NCI-H69 (cell line): Measurements from ENCODE around the gene BEST3.

Experiments
- DNase-seq: peaks from one replicate; lab custom pipeline; 2025; lab: John Stamatoyannopoulos, UW

The BEST3 gene

DNA sequence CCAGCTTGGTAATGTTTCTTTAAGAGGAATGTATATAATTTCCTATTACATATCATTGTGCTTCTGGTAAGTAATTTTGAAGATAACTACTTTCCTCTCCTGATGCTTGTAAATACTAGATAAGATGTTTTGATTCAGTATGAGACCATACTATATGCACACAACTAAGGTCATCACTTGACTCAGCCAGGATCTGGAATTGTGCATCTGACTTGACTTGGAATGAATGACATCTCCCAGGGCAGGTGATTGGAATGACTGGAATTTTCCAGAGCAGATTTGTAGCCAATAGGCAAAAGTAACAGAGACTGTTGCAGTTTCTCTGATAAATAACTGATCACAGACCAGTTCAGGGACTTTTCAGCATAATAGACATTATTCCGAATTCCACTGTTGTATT, 11.1 kb downstream of the BEST3 start:
- no peak for DNase-seq

DNA sequence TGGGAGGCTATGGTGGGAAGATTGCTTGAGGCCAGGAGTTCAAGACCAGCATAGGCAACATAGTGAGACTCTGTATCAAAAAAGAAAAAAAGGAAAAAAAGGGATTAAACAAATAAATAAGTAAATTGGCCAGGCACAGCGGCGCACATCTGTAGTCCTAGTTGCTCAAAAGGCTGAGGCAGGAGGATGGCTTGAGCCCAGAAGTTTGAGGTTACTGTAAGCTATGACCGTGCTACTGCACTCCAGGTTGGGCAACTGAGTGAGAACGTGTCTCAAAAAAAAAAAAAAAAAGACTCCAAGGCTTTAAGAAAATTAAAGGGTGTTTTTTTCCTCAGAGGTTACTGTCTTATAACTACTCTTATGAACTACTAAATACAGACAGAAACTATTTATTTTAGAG, 11.7 kb downstream of the BEST3 start:
- no peak for DNase-seq

DNA sequence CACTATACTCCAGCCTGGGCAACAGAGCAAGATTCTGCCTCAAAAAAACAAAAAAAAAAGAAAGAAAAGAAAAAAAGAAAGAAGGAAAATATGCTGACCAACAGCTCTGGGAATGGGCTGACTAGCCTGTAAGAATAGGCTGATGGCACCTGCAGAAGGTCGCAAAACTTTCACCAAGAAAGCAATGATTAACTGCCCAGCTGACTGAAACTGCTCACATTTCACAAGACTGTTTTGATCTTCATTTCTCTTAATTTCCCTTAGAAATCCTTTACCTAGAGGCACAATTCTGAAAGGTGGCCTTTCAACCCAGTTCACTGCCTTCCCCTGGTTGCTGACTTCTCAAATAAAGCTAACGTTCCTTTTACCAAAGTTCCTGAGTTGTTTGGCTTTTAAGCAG, 12.4 kb downstream of the BEST3 start:
- no peak for DNase-seq

DNA sequence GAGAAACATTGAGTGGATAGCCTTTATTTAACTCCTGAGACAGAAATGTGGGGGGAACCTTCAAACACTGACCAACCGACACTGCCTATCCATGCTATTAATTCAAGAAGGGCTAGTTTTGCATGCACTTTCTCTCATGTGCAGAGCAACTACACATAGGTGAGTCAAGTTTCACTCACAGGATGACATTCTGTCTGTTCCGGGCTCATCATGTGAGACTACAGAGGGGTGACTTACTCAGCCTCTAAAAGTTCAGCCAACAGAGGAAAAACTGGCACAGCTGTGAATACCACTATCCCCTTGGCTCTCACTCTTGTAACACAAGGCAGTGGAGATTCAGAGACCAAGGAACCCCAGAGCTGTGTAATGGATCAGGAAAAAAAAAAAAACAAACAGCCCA, 13.3 kb downstream of the BEST3 start:
- no peak for DNase-seq

DNA sequence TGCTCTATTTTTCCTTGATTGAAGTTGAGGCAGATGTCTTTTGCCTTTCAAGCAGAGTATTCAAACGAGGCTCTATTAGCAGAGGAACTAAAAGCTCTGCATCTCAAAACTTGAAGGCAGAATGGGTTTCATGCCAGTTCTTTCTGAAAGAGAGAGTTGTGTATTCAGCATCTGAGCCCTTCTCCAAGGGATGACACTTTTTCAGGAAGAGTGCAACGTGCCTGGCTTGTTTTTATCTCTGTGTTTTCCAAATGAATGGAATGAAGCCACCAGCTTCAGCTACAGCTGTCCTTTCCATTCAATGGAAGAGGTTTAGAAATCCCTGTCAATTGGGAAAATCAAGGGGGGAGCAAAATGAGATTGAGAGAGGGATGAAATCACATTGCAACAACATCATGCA, 14.6 kb downstream of the BEST3 start:
- DNase-seq: no peak

DNA sequence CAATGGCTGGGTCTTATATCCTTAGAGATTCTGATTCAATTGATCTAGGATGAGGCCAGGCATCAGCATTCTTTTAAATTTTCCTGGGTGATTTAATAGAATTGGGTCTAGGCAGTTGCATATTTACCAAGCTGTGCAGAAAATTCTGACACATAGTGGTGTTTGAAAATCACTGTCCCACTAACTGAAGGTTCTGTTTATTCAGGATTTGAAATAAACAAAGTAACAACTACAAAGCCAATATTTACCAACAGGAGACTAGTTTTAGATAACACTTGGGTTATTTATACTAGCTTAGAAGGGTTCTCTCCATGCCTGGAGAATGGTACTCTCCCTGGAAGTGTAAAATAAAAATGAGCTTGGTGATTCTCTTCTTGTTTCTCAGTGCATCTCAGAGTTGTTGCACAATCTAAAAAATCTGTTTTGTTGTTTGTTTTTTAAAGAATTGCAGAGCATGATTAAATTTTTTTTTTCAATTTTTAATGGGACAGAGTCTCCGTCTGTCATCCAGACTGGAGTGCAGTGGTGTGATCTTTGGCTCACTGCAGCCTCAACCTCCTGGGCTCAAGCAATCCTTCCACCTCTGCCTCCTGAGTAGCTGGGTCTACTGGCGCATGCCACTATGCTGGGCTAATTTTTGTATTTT, 16.9 kb downstream of the BEST3 start:
- no peak for DNase-seq

DNA sequence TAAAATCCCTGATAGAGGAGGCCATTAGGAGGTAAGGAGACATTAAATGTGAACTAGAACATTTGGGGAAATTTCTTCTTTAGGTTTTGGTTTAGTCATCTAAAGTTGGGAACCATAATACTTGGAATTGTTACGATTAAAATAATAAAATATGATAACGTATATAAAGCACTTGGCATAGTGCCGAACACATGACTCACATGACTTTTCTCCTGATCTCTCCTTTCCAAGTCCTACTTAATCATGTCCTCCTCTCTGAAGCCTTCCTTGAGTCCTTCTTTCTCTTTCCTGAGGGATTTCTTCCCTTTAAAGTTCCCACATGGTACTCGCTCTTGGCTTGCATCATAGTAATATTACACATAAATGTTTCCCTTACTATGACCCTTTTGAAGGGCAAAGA, 20.0 kb downstream of the BEST3 start:
- no peak for DNase-seq

DNA sequence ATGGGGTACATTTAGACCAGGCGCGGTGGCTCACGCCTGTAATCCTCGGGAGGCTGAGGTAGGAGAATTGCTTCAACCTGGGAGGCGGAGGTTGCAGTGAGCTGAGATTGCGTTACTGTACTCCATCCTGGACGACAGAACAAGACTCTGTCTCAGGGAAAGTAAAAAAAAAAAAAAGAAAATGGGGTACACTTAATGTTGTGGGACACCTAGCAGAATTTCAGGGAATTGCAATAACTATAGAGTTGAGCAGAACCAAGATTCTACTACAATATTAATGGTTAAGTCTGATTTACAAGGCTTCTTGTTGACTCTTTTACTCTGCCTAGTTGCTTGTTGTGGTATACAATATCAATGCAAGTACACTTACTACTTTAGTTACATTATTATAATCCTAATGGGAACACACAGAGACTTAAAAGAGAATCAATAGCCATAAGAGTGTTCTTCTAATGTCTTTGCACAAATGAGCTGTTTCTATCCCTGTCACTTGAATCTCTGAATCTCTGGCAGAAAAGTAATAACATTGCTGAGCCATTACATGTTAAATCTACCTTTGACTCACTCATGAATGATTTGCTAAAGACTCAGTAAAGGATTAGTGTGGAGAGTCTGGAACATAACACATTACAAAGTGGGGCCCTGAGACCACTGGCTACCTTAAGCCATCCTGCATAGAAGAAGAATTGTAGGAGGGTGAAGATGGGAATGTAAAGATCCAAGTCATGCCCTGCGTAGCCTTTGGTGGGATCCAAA, 22.7 kb downstream of the BEST3 start:
- no peak for DNase-seq

DNA sequence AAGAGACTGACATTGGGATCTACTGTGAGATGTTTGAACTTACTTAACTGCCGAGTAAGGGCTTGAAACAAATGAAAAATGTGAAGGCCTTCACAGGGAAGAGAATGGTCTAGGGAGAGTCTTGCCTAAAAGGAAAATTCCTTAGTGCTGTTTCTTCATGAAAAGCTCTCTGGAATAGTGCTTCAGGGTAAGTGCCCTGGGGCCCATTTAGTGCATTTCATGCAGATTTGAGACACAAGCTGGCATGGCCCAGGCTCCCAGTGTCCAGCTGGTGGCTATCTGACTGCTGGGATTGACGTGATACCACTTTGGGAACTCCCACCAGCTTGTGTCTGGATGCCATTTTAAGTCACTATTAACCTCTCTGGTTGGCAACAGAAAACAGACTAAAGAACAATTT, 26.9 kb downstream of the BEST3 start:
- no peak for DNase-seq

DNA sequence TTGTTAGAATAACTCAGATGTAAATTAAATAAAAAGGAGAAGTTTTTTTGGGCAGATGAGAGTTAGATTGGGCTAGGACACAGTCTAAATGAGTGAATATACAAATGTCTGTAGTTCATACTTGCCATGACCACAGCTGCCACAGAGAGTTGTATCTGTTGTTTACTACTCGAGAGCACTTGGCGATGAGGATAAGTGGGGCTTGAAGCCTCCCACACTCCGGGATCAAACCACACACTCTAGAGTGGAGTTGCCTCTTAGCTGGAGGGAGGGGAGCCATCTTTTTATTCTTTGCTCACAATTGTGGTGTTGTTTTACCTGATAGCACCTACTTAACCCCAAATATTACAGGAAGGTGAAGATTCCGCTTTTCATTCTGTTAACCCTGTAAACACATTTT, 27.5 kb downstream of the BEST3 start:
- DNase-seq: no peak

DNA sequence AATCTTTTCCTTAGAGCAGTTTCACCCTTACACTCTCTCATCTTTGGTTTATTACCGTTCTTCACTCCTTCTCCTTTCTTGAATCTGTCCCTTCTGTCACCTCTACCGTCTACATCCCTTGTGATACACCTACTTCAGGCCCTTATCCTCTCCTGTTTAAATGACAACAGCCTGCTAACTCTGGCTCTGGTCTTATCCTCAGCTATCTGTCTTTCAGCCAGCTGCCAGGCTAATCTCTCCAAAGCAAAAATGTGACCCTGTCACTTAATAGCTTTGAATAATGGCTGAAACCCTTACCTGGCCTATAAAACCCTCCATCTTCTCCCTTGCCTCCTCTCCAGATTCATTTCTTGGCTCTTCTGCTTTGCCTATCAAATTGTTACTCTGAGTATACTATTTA, 32.3 kb downstream of the BEST3 start:
- no peak for DNase-seq

DNA sequence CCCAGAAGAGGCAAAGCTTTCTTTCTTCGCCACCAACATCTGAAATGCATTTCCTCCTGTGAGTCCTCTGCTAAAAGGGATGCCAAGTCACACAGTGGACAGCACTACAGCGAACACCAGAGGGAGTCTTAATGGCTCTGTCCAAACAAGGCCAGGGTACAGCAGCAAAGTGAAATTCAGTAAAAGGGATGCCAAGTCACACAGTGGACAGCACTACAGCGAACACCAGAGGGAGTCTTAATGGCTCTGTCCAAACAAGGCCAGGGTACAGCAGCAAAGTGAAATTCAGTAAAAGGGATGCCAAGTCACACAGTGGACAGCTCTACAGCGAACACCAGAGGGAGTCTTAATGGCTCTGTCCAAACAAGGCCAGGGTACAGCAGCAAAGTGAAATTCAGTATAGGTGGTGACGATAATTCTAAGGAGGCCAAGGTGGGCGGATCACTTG, 34.1 kb downstream of the BEST3 start:
- DNase-seq: peak; percentile 2

DNA sequence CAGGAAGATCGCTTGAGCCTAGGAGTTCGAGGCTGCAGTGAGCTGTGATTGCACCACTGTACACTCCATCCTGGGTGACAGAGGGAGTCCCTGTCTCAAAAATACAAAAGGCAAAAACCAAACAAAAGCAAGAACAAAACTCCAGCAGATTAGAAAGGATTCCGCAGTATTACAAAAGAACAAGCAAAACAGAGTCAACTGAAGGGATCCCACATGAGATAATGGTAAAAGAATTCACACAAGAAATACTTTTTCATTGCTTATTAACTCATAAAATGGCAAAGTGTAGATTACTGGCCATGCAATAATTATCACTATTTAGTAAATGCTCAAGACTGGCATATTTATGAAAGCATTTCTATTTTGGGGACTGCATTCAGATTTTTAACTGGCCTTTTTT, 35.4 kb downstream of the BEST3 start:
- no peak for DNase-seq

DNA sequence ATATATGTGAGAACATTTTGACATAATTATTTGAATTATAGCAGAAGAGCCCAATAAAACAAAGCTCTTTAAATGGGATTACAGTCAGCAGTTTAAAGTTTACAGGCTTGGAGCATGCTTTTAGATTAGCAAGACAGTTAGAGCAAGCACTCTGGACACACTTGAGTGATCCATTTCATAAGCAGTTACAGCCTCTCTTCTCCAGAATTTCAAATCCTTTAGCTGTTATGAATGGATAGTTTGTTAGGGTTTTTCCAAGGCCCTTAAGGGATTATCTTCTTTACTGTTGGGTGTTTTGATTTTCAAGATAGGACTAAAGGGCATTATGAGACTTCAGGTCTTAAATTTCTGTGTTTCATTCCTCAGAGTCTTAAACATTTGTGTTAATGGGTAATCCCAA, 36.3 kb downstream of the BEST3 start:
- no peak for DNase-seq

DNA sequence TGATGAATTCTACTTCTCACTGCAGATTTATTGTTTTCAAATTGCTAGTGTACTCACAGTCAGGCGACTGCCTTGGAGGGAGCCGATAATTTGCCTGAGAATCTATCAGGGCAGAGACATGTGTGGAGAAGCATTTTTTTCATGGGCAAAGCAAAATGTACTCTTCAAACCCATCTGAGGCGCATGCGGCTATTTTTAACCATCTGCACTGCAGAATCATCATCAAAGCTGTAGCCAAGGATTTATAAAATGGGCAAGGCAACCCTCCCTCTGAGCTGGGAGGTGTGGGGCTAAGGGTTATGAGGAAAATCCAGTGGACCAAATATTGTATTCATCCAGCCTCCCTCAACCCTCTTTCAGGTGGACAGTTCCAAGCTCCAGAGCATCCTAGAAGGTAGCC, 37.7 kb downstream of the BEST3 start:
- no peak for DNase-seq

DNA sequence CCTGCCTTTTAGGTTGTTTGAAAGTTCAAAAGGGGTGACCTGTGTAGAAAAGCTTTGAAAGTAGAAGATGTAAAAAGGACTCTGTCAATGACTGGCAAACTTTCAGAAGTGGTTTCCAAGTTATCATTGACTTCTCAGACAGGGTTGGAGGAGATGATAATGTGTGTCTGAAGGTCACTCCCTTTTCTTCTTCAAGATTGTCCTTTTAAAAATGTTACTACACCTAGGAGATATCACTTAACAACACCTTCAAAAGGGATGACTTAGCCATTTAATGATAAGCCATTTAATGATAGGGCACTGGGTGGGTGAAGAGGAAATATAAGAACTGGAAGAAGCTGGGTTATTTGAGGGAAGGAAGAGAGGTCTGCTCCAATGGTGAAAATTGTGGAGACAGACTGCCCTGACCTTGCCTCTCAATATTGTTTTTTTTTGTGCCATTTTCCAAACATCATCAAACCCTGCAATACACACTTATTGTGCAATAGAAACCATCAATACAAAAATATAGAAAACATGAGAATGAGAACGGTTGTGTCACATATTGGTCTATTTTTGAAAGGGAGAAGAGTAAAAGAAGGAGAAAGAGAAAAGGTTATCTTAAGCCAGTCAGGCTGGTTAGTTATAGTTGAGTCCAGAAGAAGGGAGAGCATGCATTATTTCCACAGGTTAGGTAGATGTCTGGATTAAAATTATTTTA, 38.8 kb downstream of the BEST3 start:
- DNase-seq: no peak

DNA sequence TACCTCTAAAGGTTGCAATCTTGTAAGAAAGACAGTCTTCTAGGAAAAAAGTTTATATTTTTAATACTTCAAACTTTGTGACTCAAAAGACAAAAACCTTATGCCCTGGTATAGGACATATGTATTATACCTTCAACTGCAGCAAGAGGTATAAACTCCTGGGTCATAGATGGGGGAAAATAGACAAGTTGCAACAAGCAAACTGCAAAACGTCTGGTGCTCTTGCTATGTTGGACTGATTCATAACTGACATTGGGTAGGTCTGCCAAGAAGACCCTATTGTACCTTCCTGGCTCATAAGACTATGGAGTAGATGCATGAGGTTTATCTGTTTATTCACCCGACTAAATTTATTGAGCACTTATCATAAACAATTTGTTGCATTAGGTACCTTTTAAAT, 40.9 kb downstream of the BEST3 start:
- no peak for DNase-seq

DNA sequence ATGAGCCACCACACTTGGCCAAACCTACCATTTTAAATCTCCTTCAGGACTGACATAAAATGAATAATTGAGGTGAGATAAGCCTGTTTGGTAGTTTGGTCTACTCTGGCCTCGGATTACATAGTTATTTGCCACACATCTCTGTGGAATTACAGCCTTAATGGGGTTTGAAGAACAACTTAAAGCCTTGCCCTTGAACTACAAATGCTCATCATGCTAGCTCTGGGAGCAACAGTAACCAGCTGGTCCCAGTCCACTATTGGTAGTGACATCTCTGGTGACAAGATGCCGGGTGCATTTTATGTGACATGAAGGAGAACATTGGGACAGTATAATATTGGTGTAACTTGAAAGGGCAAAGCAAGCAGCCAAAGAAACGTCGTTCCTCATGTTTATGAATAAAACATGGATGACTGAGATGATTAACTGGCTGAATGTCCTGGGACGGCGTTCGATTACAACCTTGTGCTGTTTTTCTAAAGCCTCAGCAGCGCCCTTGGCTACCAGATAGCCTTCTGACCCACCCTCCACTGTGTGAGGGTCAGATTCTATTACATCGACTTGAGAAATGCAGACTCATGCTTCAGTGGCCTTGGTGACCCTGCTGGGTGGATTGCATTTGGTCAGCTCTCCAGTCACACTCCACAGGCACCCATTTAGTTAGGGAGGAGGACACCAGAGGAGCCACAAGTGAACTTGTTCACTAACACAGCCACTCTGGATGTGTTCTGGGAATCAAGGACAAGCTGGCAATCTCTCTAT, 41.5 kb downstream of the BEST3 start:
- no peak for DNase-seq

DNA sequence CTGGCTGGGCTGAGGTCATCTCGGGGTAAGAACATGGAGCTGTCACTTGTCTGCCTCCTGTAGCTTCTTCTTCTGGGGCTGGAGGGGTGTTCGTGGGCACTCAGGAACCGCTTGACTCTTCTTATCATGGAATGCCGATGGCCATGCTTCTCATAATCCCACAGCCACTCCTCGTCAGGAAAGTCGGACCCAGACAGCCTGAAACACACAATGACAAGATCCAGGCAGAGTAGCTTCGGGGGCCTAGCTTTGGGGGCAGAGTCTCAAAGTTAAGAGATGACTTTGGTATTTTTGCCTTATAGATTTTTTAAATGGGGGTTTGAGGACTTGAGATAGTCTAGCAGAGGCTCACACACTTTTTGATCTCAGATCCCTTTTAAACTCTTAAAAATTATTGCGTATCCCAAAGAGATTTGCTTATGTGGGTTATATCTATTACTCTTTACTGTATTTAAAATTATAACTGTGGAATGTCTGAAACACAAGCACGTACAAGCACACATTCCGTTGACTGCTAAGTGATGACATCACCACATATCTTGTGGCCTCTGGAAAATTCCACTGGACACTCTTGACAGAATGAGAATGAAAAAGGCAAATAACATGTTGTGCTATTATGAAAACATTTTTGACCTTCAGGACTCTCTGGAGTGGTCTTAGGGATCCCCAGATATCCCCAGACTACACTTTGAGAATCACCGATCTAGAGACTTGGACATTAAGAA, 43.3 kb downstream of the BEST3 start:
- no peak for DNase-seq

DNA sequence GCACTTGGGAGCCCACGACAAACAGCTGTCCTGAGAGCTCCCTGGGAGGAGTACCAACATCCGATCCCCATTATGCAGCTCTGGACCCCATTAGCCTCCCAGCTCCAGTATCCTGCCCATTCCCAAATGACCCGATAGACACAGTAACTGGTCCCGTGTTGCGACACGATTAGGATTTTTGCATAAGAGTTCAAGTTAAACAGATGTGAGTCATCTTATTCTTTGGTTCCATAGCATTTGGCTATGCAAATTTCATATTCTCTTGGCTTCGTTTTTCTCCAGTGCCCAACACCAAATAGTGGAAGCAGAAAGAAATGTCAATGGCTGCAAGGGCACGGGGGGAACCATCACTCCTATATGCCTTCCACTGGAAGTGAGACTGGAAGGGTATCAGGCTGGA, 45.4 kb downstream of the BEST3 start:
- no peak for DNase-seq

DNA sequence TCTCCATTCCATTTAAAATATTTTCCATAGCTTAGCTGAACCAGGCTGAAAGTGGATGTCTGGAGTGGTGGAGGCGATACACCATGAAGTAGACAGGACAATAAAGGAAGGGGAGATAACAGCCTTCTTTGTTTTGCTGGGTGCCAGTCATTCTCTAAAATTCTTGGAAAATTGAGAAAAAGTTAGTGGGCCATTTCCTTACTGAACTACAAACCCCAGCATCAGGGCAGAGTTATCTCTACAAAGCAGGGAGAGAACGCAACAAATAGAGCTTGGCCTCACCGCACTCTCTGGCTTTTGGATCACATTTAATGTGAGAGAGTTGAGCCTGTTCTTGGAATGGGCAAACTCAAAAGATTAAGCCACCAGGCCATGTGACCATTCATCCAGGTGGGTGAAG, 47.2 kb downstream of the BEST3 start:
- DNase-seq: no peak

DNA sequence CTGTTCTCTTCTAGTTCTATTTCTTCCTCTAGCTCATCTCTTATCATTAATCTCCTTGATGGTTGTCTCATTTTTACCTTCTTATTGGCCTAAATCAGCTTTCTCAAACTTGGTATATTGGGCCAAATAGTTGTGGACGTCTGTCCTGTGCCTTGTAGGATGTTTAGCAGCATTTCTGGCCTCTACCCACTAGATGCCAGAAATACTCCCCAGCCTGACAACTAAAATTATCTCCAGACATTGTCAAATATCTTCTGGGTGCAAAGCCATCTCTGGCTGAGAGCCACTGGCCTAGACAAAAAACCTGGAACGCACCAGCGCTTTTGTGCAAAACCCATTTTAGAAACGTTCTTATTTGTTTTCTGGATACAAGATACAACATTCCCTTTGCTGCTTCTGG, 49.6 kb downstream of the BEST3 start:
- DNase-seq: no peak
